Measurements from ENCODE around the gene RDH12. TPM values are rescaled to one million over a fixed set of nuclear protein-coding genes. Genes with fewer than 3 reads are reported as not detected.

Gene RDH12
- total RNA-seq, 3 donors from 2014 or later (not counting 1 experiment from before 2014, with no cell fraction given), result not detected

DNA sequence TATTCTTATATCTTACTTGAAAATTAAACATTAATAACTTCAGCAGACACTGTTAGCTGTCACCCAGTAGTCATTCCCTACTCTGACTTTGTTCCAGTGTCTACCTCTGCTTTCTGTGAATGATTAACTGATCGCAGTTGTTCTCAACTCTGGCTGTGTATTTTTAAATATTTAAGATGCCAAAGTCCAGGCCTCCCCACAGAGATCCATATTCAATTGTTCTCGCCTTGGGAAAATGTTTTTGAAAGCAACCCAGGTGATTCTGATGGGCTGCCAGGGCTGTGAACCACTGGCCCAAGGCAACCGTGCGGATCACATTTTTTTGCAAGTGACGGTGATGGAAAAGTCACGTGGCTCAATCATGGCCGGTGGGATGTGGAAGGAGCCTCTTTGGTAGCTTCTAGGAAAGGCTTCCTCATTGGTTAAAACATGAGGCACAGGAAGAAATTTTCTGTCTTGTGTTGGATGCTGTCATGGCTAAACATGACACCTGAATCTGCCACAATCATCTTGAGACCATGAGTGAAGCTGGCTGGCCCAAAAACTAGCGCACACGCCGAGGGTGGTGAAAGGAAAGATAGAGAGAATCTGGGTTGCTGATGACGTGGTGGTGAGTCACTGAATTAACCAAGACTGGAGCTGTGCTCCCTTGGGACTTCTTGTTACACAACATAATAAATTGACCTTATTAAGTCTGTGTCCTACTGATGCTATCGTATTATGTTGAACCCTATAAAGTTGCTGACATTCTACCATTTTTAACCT is 37.2 kb downstream of the RDH12 start:
- no peaks in the 10 kb centered on the region for H3K36me3 ChIP-seq (ENCODE audit: control insufficient read depth, insufficient read depth, low read length)
- Mint-ChIP-seq H3K9me3 (no peaks in the 10 kb centered on the region), H3K27ac (no peak overlapping the region), H3K36me3 (no peaks in the 10 kb centered on the region), H3K4me1 (no peaks in the 10 kb centered on the region), H3K27me3 (ENCODE audit: low read depth in 2 of 2) (no peaks in the 10 kb centered on the region), H3K4me3 (no peak overlapping the region)
- no peaks in the 10 kb centered on the region for H3K4me1 ChIP-seq (ENCODE audit: control insufficient read depth, insufficient read depth, low read length)
- no peak overlapping the region for H3K4me3 ChIP-seq (ENCODE audit: low read length)
- DNase-seq, result peak in 1 of 2 donors; percentile 8
- intact Hi-C loops (cut with micrococcal nuclease), result no loop called here
- no peaks in the 10 kb centered on the region for H3K27me3 ChIP-seq (ENCODE audit: control insufficient read depth, insufficient read depth, low read length)
- 82% methylated on average over 12 of the region's 12 CpGs for WGBS (ENCODE audit: insufficient coverage)
- ATAC-seq, result no peak
- no peaks in the 10 kb centered on the region for H3K9me3 ChIP-seq (ENCODE audit: control insufficient read depth, insufficient read depth, low read length)
- TF ChIP-seq, protein P1, sequence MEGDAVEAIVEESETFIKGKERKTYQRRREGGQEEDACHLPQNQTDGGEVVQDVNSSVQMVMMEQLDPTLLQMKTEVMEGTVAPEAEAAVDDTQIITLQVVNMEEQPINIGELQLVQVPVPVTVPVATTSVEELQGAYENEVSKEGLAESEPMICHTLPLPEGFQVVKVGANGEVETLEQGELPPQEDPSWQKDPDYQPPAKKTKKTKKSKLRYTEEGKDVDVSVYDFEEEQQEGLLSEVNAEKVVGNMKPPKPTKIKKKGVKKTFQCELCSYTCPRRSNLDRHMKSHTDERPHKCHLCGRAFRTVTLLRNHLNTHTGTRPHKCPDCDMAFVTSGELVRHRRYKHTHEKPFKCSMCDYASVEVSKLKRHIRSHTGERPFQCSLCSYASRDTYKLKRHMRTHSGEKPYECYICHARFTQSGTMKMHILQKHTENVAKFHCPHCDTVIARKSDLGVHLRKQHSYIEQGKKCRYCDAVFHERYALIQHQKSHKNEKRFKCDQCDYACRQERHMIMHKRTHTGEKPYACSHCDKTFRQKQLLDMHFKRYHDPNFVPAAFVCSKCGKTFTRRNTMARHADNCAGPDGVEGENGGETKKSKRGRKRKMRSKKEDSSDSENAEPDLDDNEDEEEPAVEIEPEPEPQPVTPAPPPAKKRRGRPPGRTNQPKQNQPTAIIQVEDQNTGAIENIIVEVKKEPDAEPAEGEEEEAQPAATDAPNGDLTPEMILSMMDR (IDR thresholded peaks at IDR 0.05), result no peak
- H3K27ac ChIP-seq (ENCODE audit: low read length), result no peak overlapping the region

DNA sequence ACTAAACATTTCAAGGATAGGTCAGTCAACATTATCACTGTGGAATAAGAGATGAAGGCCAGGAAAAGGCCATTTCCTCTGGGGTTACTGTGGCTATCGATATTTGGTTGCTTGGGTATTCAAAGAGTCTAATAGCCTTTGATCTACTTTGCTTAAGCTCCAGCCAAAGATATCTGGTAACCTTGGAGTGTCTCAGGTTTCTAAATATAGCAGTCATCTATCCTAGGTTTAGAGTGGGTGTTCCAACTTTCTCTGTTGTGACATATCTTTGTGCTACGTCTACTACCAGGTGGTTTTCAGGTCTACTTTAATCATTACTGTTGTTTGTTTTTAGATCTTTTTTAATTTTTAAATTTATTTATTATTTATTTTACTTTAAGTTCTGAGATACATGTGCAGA is 42.4 kb downstream of the RDH12 start:
- Histone ChIP-seq H3K27ac (ENCODE audit: low read length) (no peak overlapping the region), H3K27me3 (ENCODE audit: control insufficient read depth, insufficient read depth, low read length) (no peaks in the 10 kb centered on the region), H3K4me1 (ENCODE audit: control insufficient read depth, insufficient read depth, low read length) (no peaks in the 10 kb centered on the region), H3K9me3 (ENCODE audit: control insufficient read depth, insufficient read depth, low read length) (no peaks in the 10 kb centered on the region), H3K4me3 (ENCODE audit: low read length) (no peak overlapping the region), H3K36me3 (ENCODE audit: control insufficient read depth, insufficient read depth, low read length) (peaks cover 11% of the 10 kb centered on the region)
- no peak overlapping the region for H3K27ac Mint-ChIP-seq
- no peaks in the 10 kb centered on the region for H3K27me3 Mint-ChIP-seq (ENCODE audit: low read depth in 2 of 2)
- ATAC-seq (no peak), DNase-seq (no peak)
- H3K4me1 Mint-ChIP-seq, result no peaks in the 10 kb centered on the region
- 88% methylated on average over 1 of the region's 2 CpGs for WGBS (ENCODE audit: insufficient coverage)
- peaks cover 10% of the 10 kb centered on the region for H3K36me3 Mint-ChIP-seq
- H3K4me3 Mint-ChIP-seq, result no peak overlapping the region
- intact Hi-C loops (cut with micrococcal nuclease), result no loop called here
- no peaks in the 10 kb centered on the region for H3K9me3 Mint-ChIP-seq
- TF ChIP-seq, protein P1 (IDR thresholded peaks at IDR 0.05), result no peak

DNA sequence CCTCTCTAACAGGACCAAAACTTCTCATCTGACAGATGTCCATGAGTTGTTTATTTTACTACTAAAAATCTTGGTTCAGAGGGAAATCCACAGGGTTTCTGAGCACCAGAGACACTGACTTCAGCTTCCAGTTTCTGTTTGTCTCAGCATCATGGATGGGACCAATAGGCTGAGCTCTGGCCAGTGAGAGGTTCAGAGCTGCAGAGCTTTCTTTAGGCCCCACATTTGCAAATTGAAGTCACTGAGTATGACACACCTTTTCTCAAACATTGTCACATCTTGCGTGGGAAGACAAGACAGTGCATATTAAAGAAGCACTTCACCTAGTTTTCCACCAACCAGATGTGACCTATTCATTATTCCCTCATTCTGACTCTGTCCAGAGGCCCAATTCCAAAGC is 45.2 kb downstream of the RDH12 start:
- Histone ChIP-seq H3K4me3 (ENCODE audit: low read length) (no peak overlapping the region), H3K27me3 (ENCODE audit: control insufficient read depth, insufficient read depth, low read length) (no peaks in the 10 kb centered on the region), H3K9me3 (ENCODE audit: control insufficient read depth, insufficient read depth, low read length) (no peaks in the 10 kb centered on the region), H3K36me3 (ENCODE audit: control insufficient read depth, insufficient read depth, low read length) (peaks cover 36% of the 10 kb centered on the region), H3K4me1 (ENCODE audit: control insufficient read depth, insufficient read depth, low read length) (no peaks in the 10 kb centered on the region), H3K27ac (ENCODE audit: low read length) (no peak overlapping the region)
- ATAC-seq (no peak), DNase-seq (no peak)
- 71% methylated on average over 1 of the region's 1 CpG for WGBS (ENCODE audit: insufficient coverage)
- Mint-ChIP-seq H3K9me3 (no peaks in the 10 kb centered on the region), H3K27ac (no peak overlapping the region), H3K4me3 (no peak overlapping the region), H3K4me1 (no peaks in the 10 kb centered on the region), H3K27me3 (ENCODE audit: low read depth in 2 of 2) (no peaks in the 10 kb centered on the region), H3K36me3 (peaks cover 20% of the 10 kb centered on the region)
- intact Hi-C loops (cut with micrococcal nuclease), result no loop called here
- TF ChIP-seq, protein P1 (IDR thresholded peaks at IDR 0.05), result no peak

DNA sequence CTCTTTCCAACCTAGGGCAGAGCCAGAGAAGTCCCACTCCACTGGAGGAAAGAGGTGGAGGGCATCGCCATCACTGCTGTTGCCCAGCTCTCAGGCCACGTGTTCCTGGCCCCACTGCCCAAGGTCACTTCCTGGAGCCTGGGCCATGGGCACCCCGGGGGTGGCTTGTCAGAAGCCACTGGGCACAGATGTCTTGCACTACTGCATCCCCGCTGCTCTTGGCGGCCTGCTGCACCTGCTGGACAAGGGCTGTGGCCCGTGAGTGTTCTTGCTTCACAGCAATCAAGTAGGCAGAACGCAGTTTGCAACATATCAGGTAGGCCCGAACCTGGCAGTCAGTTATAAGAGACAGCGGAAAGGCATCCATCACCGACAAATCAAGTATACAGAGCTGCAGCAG is 46.6 kb downstream of the RDH12 start:
- Histone ChIP-seq H3K27me3 (ENCODE audit: control insufficient read depth, insufficient read depth, low read length) (no peaks in the 10 kb centered on the region), H3K27ac (ENCODE audit: low read length) (no peak overlapping the region), H3K4me1 (ENCODE audit: control insufficient read depth, insufficient read depth, low read length) (no peaks in the 10 kb centered on the region), H3K4me3 (ENCODE audit: low read length) (no peak overlapping the region), H3K9me3 (ENCODE audit: control insufficient read depth, insufficient read depth, low read length) (no peaks in the 10 kb centered on the region), H3K36me3 (ENCODE audit: control insufficient read depth, insufficient read depth, low read length) (peaks cover 50% of the 10 kb centered on the region)
- no peaks in the 10 kb centered on the region for H3K9me3 Mint-ChIP-seq
- ATAC-seq (no peak), DNase-seq (no peak)
- TF ChIP-seq, protein P1 (IDR thresholded peaks at IDR 0.05), result no peak
- H3K27ac Mint-ChIP-seq, result no peak overlapping the region
- no peaks in the 10 kb centered on the region for H3K27me3 Mint-ChIP-seq (ENCODE audit: low read depth in 2 of 2)
- H3K4me1 Mint-ChIP-seq, result no peaks in the 10 kb centered on the region
- peaks cover 30% of the 10 kb centered on the region for H3K36me3 Mint-ChIP-seq
- 95% methylated on average over 10 of the region's 10 CpGs for WGBS (ENCODE audit: insufficient coverage)
- intact Hi-C loops (cut with micrococcal nuclease), result no loop called here
- H3K4me3 Mint-ChIP-seq, result no peak overlapping the region
